ENCODE results near the gene ACAA2. TPM values are rescaled to one million over a fixed set of nuclear protein-coding genes. Genes with fewer than 3 reads are reported as not detected.
A peak's percentile ranks its signal among the peaks of the same experiment; 100 is the strongest.

The ACAA2 gene
- polyA plus RNA-seq, 1 donor (not counting 4 experiments of a cell fraction or from before 2014, with no cell fraction given) = 2.3 TPM

DNA sequence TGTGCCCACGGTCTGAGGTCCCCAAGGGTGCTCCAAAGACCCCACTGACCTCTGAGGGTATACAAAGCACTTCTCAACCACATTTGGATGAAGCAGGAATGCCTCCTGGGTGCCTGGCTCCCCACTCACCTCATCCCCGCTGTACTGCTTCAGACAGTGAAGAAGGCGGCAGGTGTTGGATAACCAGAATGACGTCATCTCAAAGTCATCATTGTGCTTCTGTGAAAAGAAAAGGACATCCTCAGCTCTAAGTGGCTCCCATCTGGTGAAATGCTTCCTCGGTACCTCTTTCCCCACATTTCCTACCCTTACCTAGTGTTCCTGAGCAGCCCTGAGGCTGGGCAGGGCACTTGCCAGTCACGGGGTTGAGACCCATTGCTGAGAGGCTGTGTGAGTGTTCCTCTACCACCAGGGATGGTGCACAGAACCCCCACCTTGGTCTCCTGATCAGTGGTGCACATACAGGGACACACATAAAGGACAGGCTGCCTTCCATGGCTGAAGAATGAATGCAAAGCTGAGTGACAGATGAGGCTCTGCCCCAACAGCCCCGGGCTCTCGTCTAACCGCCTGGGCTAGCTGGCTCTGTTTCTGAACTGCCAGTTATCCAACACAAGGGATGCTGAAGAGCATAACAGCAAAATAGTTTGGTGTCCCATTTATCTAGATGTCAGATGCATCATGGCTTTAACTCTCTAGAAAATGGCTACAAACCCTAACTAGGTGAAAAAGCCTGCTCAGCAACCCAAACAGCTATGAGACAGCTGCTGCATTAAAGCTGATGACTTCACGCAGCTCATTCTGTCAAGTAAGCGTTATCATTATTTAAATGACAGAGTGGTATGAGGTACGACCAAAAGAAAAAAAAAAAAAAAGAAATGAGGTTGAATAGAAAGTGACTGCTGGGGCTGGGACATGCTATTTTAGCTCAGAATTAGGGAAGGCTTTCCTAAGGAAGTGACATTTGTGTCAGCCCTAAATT, 28.2 kb upstream of the ACAA2 start:
- H3K4me3 ChIP-seq (ENCODE audit: control insufficient read depth in 2 of 3, extremely low read depth in 1 of 3, insufficient read depth in 2 of 3, low read depth in 1 of 3, low read length in 3 of 3) = no peak overlapping the region
- no peak overlapping the region for H3K9ac ChIP-seq (ENCODE audit: control insufficient read depth, extremely low read depth, insufficient read depth, low read length)
- no peaks in the 10 kb centered on the region for H3K9me3 ChIP-seq (ENCODE audit: control insufficient read depth, low read depth, low read length)
- DNase-seq (ENCODE audit: low read depth, low spot score) = no peak
- no peaks in the 10 kb centered on the region for H4K20me1 ChIP-seq (ENCODE audit: control insufficient read depth, extremely low read depth, insufficient read depth, low read length)
- dilution Hi-C loops (cut with MboI; ENCODE audit: extremely low pct_ligation_motif_present, low sequenced_read_pairs) = no loop called here
- peaks cover 8% of the 10 kb centered on the region for H3K4me1 ChIP-seq (ENCODE audit: control insufficient read depth, extremely low read depth, insufficient read depth, low read length)
- no peak overlapping the region for H3K4me2 ChIP-seq (ENCODE audit: control insufficient read depth, extremely low read depth, insufficient read depth, low read depth, low read length)
- H3K27me3 ChIP-seq (ENCODE audit: control insufficient read depth, extremely low read depth, insufficient read depth, low read length) = no peaks in the 10 kb centered on the region
- FAIRE-seq = no peak
- peaks cover 4 to 5% of the 10 kb centered on the region in 2 experiments for H3K36me3 ChIP-seq (ENCODE audit: control insufficient read depth in 2 of 2, extremely low read depth in 1 of 2, insufficient read depth in 2 of 2, low read length in 2 of 2)
- no peak overlapping the region for H3K27ac ChIP-seq (ENCODE audit: control insufficient read depth, insufficient read depth, low read length)
- no peaks in the 10 kb centered on the region for H3K9me1 ChIP-seq (ENCODE audit: control insufficient read depth, extremely low read depth, insufficient read depth, low read length)
- no peak overlapping the region for H2AFZ ChIP-seq (ENCODE audit: control insufficient read depth, low read length)
- no peaks in the 10 kb centered on the region for H3K79me2 ChIP-seq (ENCODE audit: control insufficient read depth, insufficient read depth, low read length)
- no peak for TF ChIP-seq EZH2 (IDR thresholded peaks at IDR 0.05; ENCODE audit: low read length)
- TF ChIP-seq, protein P1, sequence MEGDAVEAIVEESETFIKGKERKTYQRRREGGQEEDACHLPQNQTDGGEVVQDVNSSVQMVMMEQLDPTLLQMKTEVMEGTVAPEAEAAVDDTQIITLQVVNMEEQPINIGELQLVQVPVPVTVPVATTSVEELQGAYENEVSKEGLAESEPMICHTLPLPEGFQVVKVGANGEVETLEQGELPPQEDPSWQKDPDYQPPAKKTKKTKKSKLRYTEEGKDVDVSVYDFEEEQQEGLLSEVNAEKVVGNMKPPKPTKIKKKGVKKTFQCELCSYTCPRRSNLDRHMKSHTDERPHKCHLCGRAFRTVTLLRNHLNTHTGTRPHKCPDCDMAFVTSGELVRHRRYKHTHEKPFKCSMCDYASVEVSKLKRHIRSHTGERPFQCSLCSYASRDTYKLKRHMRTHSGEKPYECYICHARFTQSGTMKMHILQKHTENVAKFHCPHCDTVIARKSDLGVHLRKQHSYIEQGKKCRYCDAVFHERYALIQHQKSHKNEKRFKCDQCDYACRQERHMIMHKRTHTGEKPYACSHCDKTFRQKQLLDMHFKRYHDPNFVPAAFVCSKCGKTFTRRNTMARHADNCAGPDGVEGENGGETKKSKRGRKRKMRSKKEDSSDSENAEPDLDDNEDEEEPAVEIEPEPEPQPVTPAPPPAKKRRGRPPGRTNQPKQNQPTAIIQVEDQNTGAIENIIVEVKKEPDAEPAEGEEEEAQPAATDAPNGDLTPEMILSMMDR (optimal IDR thresholded peaks at IDR 0.05 in 1 of 3, IDR thresholded peaks at IDR 0.05 in 1 of 3, conservative IDR thresholded peaks at IDR 0.05 in 1 of 3; ENCODE audit: extremely low read depth in 1 of 3, insufficient read depth in 2 of 3, low read length in 3 of 3) = no peak

DNA sequence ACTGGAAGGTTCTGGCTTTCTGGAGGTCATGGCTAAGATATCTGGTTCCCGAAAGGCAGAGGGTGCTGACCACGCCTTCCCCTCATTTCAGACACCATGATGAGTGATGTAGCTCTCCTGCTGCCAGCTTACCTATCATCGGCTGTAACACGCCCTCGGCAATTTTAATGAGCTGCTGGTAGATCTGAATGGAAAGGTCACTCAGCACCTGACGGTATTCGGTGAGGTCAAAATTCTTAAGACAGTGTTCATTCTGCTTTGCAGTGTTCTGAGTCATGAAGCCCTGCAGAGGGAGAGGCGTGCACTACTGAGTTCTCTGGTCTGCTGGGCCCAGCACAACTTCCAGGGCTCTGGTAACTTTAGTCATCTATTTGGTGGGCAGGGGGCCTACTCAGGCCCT, 25.7 kb upstream of the ACAA2 start:
- Histone ChIP-seq H3K27me3 (ENCODE audit: control insufficient read depth, extremely low read depth, insufficient read depth, low read length) (no peaks in the 10 kb centered on the region), H4K20me1 (ENCODE audit: control insufficient read depth, extremely low read depth, insufficient read depth, low read length) (no peaks in the 10 kb centered on the region), H3K4me3 (ENCODE audit: control insufficient read depth in 2 of 3, extremely low read depth in 1 of 3, insufficient read depth in 2 of 3, low read depth in 1 of 3, low read length in 3 of 3) (no peak overlapping the region), H3K9me3 (ENCODE audit: control insufficient read depth, low read depth, low read length) (no peaks in the 10 kb centered on the region), H3K9ac (ENCODE audit: control insufficient read depth, extremely low read depth, insufficient read depth, low read length) (no peak overlapping the region), H3K27ac (ENCODE audit: control insufficient read depth, insufficient read depth, low read length) (no peak overlapping the region), H3K36me3 (ENCODE audit: control insufficient read depth in 2 of 2, extremely low read depth in 1 of 2, insufficient read depth in 2 of 2, low read length in 2 of 2) (peaks cover 4 to 5% of the 10 kb centered on the region in 2 experiments), H3K79me2 (ENCODE audit: control insufficient read depth, insufficient read depth, low read length) (no peaks in the 10 kb centered on the region), H3K4me1 (ENCODE audit: control insufficient read depth, extremely low read depth, insufficient read depth, low read length) (peaks cover 19% of the 10 kb centered on the region), H3K4me2 (ENCODE audit: control insufficient read depth, extremely low read depth, insufficient read depth, low read depth, low read length) (no peak overlapping the region), H2AFZ (ENCODE audit: control insufficient read depth, low read length) (no peak overlapping the region), H3K9me1 (ENCODE audit: control insufficient read depth, extremely low read depth, insufficient read depth, low read length) (no peaks in the 10 kb centered on the region)
- TF ChIP-seq, protein P1 (optimal IDR thresholded peaks at IDR 0.05 in 1 of 3, IDR thresholded peaks at IDR 0.05 in 1 of 3, conservative IDR thresholded peaks at IDR 0.05 in 1 of 3; ENCODE audit: extremely low read depth in 1 of 3, insufficient read depth in 2 of 3, low read length in 3 of 3) = no peak
- no peak for TF ChIP-seq EZH2 (IDR thresholded peaks at IDR 0.05; ENCODE audit: low read length)
- DNase-seq (ENCODE audit: low read depth, low spot score) (peak; percentile 35), FAIRE-seq (no peak)
- dilution Hi-C loops (cut with MboI; ENCODE audit: extremely low pct_ligation_motif_present, low sequenced_read_pairs) = no loop called here

Data from keratinocyte (primary cell).